Activated T-cell treated with anti-CD3 and anti-CD28 coated beads, Interleukin-2, amount 50 U/mL, for 4 hours (primary cell): ENCODE results near the gene SERINC5. TPM values are rescaled to one million over a fixed set of nuclear protein-coding genes. Genes with fewer than 3 reads are reported as not detected.
A peak's percentile ranks its signal among the peaks of the same experiment; 100 is the strongest.
"Not testable (repeated sequence)": the region's sequence is repeated elsewhere in the genome, so short reads cannot be mapped to it uniquely, and the experiment has no call there.

Experiments
- ATAC-seq, 2 donors: fragments of 200-7000 bp; cut with Tn5 transposase; one replicate each; pipeline ENCODE4 v1.10.0; 2021
- DNase-seq: peaks from one replicate; pipeline ENCODE4 v3.0.0-alpha.2; 2020
- H3K27me3 Mint-ChIP-seq: one replicate; pipeline ENCODE4 v1.8.0; 2021; ENCODE audit warnings: low read depth, mixed read lengths
- H3K36me3 Mint-ChIP-seq: one replicate; pipeline ENCODE4 v1.8.0; 2022; ENCODE audit warnings: mixed read lengths; ENCODE audit not compliant: insufficient read depth
- H3K4me1 Mint-ChIP-seq: one replicate; pipeline ENCODE4 v1.8.0; 2021; ENCODE audit warnings: low read depth, mixed read lengths
- H3K4me3 Mint-ChIP-seq: one replicate; pipeline ENCODE4 v1.8.0; 2021; ENCODE audit warnings: mild to moderate bottlenecking, moderate library complexity, mixed read lengths
- H3K9me3 Mint-ChIP-seq: one replicate; pipeline ENCODE4 v1.8.0; 2021; ENCODE audit warnings: mixed read lengths
- total RNA-seq, 3 donors: library from RNA; stranded (reverse); gene quantifications; one replicate each; pipeline ENCODE4 v1.2.1, GENCODE V29; 2021

The SERINC5 gene
- total RNA-seq, 3 donors from 2014 or later = 18.0 to 21.5 (median 21.1) TPM

GRCh38 chr5:80125962-80126480 is 129.8 kb downstream of the SERINC5 start:
- peaks cover 49% of the 10 kb centered on the region for H3K4me1 Mint-ChIP-seq

DNA sequence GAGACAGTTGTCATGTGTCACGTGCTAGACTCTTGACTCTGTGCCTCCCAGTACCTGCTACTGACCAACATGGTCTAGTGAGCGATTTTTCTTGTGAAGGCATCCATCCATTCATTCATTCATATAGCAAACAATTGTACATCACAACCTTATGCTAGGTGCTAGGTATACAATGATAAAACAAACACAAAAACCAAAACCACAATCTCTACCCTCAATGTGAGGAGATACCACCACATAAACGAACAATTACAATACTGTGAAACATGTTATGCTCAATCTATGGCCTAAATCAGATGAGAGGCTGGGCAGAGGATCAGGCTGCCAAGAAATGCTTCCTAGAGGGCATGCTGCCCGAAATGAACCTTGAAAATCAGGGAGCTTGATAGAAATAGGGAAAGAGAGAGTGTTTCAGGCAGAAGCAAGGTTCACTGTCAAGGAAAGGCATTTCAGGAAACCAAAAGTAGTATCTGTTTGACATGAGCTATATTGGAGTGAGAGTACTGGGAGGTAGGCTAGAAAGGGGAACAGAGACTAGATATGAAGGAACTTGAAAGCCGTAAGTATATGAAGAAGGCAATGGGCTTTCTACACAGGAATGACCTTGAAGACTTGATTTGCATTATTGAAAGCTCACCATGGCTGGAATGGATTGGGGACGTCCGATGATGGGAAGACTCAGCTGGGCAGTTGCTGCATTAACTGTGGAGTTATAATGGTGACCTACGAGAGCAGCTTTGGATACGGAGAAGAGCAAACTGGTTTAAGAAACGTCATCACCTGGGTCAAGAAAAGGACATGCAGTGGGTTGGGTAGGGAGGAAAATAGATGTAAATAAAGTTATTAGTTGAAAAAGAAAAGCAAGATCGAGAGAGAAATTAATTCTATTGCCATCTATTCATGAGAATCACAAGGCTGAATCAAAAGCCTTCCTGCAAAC is 130.6 kb downstream of the SERINC5 start:
- H3K4me1 Mint-ChIP-seq = peaks cover 46% of the 10 kb centered on the region
- peaks cover 7% of the 10 kb centered on the region for H3K36me3 Mint-ChIP-seq
- no peak for DNase-seq
- no peak for ATAC-seq
- no peaks in the 10 kb centered on the region for H3K9me3 Mint-ChIP-seq
- H3K4me3 Mint-ChIP-seq = peak overlapping the region; percentile 52
- no peaks in the 10 kb centered on the region for H3K27me3 Mint-ChIP-seq

More at GRCh38 chr5:80125962-80126480, 129.8 kb downstream of the SERINC5 start:
- Mint-ChIP-seq H3K27me3 (no peaks in the 10 kb centered on the region), H3K9me3 (peaks cover 6% of the 10 kb centered on the region), H3K4me3 (peak overlapping the region; percentile 52), H3K36me3 (peaks cover 9% of the 10 kb centered on the region)
- peak; percentile 96 for ATAC-seq
- DNase-seq = no peak

DNA sequence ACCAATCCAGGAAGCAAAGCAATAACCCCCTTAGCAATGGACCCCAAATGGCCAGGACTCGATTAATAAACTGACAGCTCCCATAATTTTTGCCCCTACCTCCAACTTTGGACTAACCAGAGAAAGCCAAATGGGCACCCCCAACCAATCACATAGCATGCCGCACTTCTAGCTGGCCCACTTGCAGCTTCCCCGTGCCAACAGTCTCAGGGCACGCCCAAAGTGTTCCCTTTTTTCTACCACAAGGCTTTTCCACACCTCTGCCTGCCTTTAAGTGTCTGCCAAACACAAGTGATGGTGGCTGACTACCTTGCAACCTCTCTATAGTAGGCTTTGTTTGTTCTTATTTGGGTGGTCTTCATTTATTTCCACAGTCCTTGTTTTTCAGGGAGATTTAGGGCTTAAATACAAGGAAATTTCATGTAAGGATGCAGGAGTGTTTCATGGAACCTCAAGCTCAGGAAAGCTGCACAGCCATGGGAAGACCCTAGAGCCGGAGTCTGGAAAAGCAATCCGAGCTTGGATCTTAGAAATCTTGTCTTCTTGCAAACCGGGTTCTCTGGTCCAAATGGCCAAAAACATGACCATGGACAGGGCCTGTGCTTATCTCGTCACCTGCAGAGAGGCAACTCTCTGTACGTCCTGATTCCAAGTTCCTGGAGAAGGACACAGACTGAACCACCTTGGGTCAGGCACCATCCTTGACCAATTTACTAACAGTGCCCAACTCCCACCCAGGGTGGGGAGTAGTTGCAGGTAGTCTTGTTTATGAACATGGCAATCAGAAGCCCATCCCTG is 131.5 kb downstream of the SERINC5 start:
- Mint-ChIP-seq H3K27me3 (no peaks in the 10 kb centered on the region), H3K9me3 (no peaks in the 10 kb centered on the region), H3K4me1 (peaks cover 46% of the 10 kb centered on the region), H3K36me3 (peaks cover 7% of the 10 kb centered on the region), H3K4me3 (no peak overlapping the region)
- no peak for DNase-seq
- no peak for ATAC-seq

DNA sequence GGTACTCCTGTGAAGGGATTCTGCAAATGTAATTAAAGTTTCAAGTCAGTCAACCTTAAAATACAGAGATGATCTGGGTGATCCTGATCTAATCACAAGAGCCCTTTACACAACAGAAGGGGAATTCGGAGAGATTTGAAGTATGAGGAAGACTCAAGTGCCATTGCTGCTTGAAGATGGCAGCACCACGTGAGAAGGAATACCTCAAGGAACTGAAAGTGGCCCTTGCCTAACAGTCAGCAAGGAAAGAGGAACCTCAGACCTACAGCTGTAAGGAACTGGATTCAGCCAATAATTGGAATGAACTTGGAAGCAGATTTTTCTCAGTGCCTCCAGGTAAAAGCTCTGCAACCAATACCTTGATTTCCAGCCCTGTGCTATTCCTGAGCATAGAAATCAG is 133.3 kb downstream of the SERINC5 start:
- Mint-ChIP-seq H3K4me1 (peaks cover 49% of the 10 kb centered on the region), H3K4me3 (no peak overlapping the region), H3K36me3 (peaks cover 7% of the 10 kb centered on the region), H3K9me3 (peaks cover 3% of the 10 kb centered on the region), H3K27me3 (no peaks in the 10 kb centered on the region)
- DNase-seq (no peak), ATAC-seq (no peak)

DNA sequence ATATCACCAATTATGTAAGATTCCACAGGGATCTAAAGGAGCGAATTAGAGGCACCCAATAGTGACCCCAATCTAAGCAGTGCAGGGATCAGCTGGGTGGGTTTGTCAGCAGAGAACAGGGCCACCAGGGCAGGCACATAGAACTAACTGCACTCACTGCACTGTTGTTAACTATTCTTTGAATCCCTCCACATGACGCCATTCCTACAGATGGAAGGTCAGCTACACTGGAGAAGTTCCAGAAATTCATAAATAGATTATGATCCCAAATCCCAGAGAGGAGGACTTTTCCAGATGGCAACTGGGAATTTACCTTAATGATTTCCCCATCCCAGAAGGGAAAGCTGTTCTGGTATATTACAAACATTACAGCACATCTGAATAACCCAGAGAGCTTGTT is 136.5 kb downstream of the SERINC5 start:
- H3K4me3 Mint-ChIP-seq = no peak overlapping the region
- H3K36me3 Mint-ChIP-seq = peaks cover 4% of the 10 kb centered on the region
- DNase-seq = no peak
- no peak for ATAC-seq
- H3K4me1 Mint-ChIP-seq = peaks cover 50% of the 10 kb centered on the region
- no peaks in the 10 kb centered on the region for H3K27me3 Mint-ChIP-seq
- H3K9me3 Mint-ChIP-seq = peaks cover 4% of the 10 kb centered on the region

GRCh38 chr5:80117446-80117845 is 138.4 kb downstream of the SERINC5 start:
- no peak for DNase-seq
- peaks cover 14% of the 10 kb centered on the region for H3K36me3 Mint-ChIP-seq
- no peak overlapping the region for H3K4me3 Mint-ChIP-seq
- peaks cover 43% of the 10 kb centered on the region for H3K4me1 Mint-ChIP-seq
- no peaks in the 10 kb centered on the region for H3K27me3 Mint-ChIP-seq
- H3K9me3 Mint-ChIP-seq = peaks cover 4% of the 10 kb centered on the region
- no peak for ATAC-seq

DNA sequence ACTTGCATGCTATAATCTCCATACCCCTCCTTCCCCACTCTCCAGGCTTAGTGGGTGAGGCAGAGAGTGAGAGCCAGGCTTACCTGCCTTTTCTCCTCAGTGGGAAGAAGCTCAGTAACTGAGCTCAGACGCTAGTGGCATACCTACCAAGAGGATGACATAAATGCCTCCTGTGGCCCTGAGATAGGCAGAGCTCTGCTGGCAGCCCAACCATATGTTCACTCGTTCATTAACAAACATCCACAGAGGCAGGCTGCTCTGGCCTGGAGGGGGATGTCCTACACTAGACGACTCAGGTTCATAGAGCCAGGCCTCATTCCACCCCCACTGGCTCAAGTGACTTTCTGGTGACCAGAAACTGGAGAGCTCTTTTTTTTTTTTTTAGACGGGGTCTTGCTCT is 139.4 kb downstream of the SERINC5 start:
- H3K27me3 Mint-ChIP-seq = no peaks in the 10 kb centered on the region
- peaks cover 40% of the 10 kb centered on the region for H3K4me1 Mint-ChIP-seq
- H3K4me3 Mint-ChIP-seq = no peak overlapping the region
- H3K9me3 Mint-ChIP-seq = peaks cover 4% of the 10 kb centered on the region
- H3K36me3 Mint-ChIP-seq = peaks cover 11% of the 10 kb centered on the region
- ATAC-seq = no peak
- no peak for DNase-seq

DNA sequence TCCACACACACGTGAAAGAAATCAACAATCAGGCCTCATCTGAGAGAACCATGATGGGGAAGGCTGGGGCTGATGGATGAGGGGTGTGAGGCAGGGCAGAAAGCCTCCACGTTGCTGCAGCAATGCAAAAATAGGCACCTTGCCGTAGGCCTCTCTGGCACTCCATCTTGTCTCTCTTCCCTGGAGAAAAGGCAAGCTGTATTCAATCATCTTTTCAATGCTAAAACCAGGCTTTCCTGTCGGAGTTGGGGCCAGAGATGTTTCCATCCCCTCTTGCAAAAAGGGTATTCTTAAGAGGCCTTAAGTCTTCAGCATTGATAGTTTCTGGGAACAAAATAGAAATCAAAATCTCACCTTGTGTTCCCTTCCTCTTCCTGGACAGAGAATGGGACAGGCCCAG is 139.8 kb downstream of the SERINC5 start:
- peaks cover 11% of the 10 kb centered on the region for H3K36me3 Mint-ChIP-seq
- H3K27me3 Mint-ChIP-seq = no peaks in the 10 kb centered on the region
- DNase-seq (no peak), ATAC-seq (no peak)
- H3K4me1 Mint-ChIP-seq = peaks cover 40% of the 10 kb centered on the region
- peaks cover 4% of the 10 kb centered on the region for H3K9me3 Mint-ChIP-seq
- H3K4me3 Mint-ChIP-seq = no peak overlapping the region

DNA sequence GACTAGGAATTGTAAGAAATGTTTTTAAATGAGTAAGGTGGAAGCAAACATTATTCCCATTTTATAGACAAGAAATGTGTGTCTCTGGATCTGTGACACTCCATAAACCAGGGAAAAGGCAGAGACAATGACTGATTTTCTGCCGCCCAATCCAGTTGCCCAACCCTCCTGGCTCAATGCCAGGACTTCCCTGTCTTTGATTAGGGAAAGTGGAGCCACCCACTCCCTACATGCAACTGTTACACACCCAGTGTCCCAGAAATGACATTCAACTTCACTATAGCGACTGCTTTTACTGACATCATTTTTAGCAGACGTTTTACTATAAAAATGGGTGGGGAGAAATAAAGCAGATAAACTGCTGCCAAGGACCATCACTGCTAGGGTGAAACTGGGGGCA is 141.0 kb downstream of the SERINC5 start:
- Mint-ChIP-seq H3K36me3 (peaks cover 11% of the 10 kb centered on the region), H3K4me1 (peaks cover 44% of the 10 kb centered on the region), H3K9me3 (peaks cover 4% of the 10 kb centered on the region), H3K4me3 (no peak overlapping the region), H3K27me3 (no peaks in the 10 kb centered on the region)
- no peak for DNase-seq
- no peak for ATAC-seq

DNA sequence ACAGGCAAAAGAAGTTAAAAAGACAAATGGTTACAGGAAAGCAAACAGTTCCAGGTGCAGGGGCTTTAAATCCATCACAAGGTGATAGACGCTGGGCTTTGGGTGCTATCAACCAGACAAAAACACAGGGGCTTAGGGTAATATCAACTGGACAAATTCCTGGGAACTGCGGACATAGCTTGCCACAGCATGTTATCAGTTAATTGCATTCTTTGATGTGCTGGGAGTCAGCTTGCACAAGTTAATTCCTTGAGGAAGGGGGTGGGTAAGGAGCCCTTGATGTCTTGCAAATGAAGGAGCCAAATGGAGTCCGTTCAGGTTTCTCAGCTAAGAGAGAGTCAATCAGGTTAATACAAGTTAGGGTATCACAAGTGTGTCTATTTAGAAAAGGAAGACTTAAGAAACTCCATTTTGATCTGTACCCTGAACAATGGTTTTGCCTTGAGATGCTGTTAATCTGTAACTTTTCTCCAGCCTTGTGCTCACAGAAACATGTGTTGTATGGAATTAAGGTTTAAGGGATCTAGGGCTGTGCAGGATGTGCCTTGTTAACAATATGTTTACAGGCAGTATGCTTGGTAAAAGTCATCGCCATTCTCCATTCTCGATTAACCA is 144.4 kb downstream of the SERINC5 start:
- H3K9me3 Mint-ChIP-seq, H3K27me3 Mint-ChIP-seq, ATAC-seq, DNase-seq, H3K4me3 Mint-ChIP-seq: not testable (repeated sequence)
- Mint-ChIP-seq H3K36me3 (peaks cover 11% of the 10 kb centered on the region), H3K4me1 (peaks cover 30% of the 10 kb centered on the region)

GRCh38 chr5:80109646-80110478 is 146.0 kb downstream of the SERINC5 start:
- Mint-ChIP-seq H3K4me1 (peaks cover 17% of the 10 kb centered on the region), H3K27me3 (no peaks in the 10 kb centered on the region), H3K36me3 (peaks cover 12% of the 10 kb centered on the region), H3K4me3 (no peak overlapping the region), H3K9me3 (no peaks in the 10 kb centered on the region)
- no peak for ATAC-seq
- no peak for DNase-seq

DNA sequence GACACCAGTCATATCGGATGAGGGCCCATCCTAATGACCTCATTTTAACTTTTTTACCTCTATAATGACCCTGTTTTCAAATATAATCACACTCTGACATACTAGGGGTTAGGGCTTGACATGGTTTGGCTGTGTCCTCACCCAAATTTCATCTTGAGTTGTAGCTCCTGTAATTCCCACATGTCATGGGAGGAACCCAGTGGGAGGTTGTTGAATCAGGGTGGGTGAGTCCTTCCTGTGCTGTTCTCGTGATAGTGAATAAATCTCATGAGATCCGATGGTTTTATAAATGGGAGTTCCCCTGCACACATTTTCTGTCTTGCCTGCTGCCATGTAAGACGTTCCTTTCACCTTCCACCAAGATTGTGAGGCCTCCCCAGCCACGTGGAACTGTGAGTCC is 148.9 kb downstream of the SERINC5 start:
- Mint-ChIP-seq H3K4me3 (no peak overlapping the region), H3K27me3 (no peaks in the 10 kb centered on the region), H3K4me1 (peaks cover 17% of the 10 kb centered on the region), H3K9me3 (no peaks in the 10 kb centered on the region), H3K36me3 (peaks cover 2% of the 10 kb centered on the region)
- ATAC-seq = no peak
- DNase-seq = no peak

DNA sequence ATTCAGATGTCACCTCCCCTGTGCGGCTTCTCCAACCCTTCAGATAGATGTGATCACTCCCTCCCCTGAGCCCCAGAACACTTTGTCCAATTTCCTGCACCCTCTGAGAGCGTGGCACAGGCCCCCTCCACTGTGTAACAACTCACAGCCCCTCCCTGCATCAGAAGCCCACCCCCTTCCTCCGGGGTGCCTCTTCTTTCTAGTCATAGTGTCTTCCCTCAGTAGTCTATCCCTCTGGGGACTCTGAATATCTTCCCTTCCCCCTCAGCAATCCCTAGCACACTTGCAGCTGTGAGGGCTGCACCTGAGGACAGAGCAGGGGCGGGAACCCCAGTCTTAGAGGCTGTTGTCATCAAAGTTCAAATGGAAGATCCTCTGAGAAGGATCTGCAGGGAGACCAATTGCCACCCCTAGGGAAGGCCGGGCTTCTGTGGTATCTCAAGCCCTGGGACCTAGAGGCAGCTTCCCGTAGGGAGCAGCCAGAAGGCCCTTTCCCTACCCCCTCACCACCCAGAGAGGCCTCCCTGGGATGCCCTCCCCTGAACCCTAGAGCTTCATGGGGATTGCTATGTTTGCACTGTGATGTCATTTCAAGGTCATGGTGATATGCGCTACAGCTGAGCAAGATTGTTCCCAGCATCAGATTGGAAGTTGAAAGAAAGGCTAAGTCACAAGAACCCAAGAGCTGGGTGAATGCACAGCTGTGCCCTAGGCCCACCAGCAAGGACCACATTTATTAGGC is 150.0 kb downstream of the SERINC5 start:
- ATAC-seq = no peak
- no peak for DNase-seq

More for the DNA sequence above, 150.0 kb downstream of the SERINC5 start:
- no peak overlapping the region for H3K4me3 Mint-ChIP-seq
- no peaks in the 10 kb centered on the region for H3K9me3 Mint-ChIP-seq
- H3K36me3 Mint-ChIP-seq = peaks cover 2% of the 10 kb centered on the region
- H3K27me3 Mint-ChIP-seq = no peaks in the 10 kb centered on the region
- peaks cover 17% of the 10 kb centered on the region for H3K4me1 Mint-ChIP-seq
